Mammary epithelial cell (primary cell): Measurements from ENCODE around the gene PCDHA8.
"Not testable (repeated sequence)": the region's sequence is repeated elsewhere in the genome, so short reads cannot be mapped to it uniquely, and the experiment has no call there.

Source experiments
- CTCF ChIP-seq, 2 donors: IDR thresholded peaks in 1 of 2; conservative IDR thresholded peaks in 1 of 2; 2 replicates each; pipeline ENCODE4 v1.5.1; 2011 to 2012; ENCODE audit warnings: inconsistent platforms in 2 of 2, low read length in 2 of 2, mild to moderate bottlenecking in 2 of 2, control low read depth in 1 of 2, low read depth in 1 of 2; ENCODE audit not compliant: insufficient read depth in 1 of 2; ENCODE audit errors: extremely low read depth in 1 of 2
- EZH2 ChIP-seq: IDR thresholded peaks from 2 replicates; pipeline ENCODE4 v1.6.1; 2012; ENCODE audit warnings: low read length, inconsistent platforms, borderline replicate concordance

GRCh38 chr5:140808241-140808888 is 32.6 kb upstream of the PCDHA8 start:
- TF ChIP-seq CTCF (conservative IDR thresholded peaks at IDR 0.05 in 1 of 2, IDR thresholded peaks at IDR 0.05 in 1 of 2; ENCODE audit: extremely low read depth in 1 of 2, insufficient read depth in 1 of 2, low read depth in 1 of 2, low read length in 2 of 2); EZH2: not testable (repeated sequence)
